Upper lobe of right lung (tissue), 1 donor: Measurements from ENCODE around the gene KRTAP22-1. TPM values are rescaled to one million over a fixed set of nuclear protein-coding genes. Genes with fewer than 3 reads are reported as not detected.

ENCODE experiments used
- ATAC-seq: fragments of 200-7000 bp; cut with Tn5 transposase; one replicate; pipeline ENCODE4 v1.9.1; 2020; ENCODE audit warnings: mild to moderate bottlenecking, moderate library complexity
- DNase-seq: peaks from one replicate; pipeline ENCODE4 v3.0.0-alpha.2; 2020
- H3K27ac ChIP-seq: fragments of 200-600 bp; one replicate; pipeline ENCODE4 v1.8.0; 2022
- H3K27me3 ChIP-seq: fragments of 200-600 bp; one replicate; pipeline ENCODE4 v1.8.0; 2022; ENCODE audit warnings: mild to moderate bottlenecking
- H3K36me3 ChIP-seq: fragments of 200-600 bp; one replicate; pipeline ENCODE4 v1.8.0; 2022
- H3K4me1 ChIP-seq: fragments of 200-600 bp; one replicate; pipeline ENCODE4 v1.8.0; 2022
- H3K4me3 ChIP-seq: fragments of 200-600 bp; one replicate; pipeline ENCODE4 v1.8.0; 2022; ENCODE audit warnings: mild to moderate bottlenecking
- H3K9me3 ChIP-seq: fragments of 200-600 bp; one replicate; pipeline ENCODE4 v1.8.0; 2022
- intact Hi-C: fragments of 100-400 bp; cut with DNase I; formaldehyde crosslinking; loops from one replicate; pipeline ENCODE4 v1.11.0; 2022
- total RNA-seq: library from RNA; stranded (reverse); fragmentation: NEBNext Ultra II Directional; extraction: Animal tissue kit (Norgen Biotek cat#: 25700); gene quantifications from one replicate; pipeline ENCODE4 v1.2.1, GENCODE V29; 2021
- TF ChIP-seq, protein P1 (sequence below): fragments of 200-600 bp; IDR thresholded peaks from one replicate; pipeline ENCODE4 v1.8.0; 2022; ENCODE audit warnings: antibody characterized with exemption
- donor health status: DM: no; HTN: yes; CAD: no; lungs with severe emphysema.

The KRTAP22-1 gene
- total RNA-seq, 1 donor from 2014 or later = not detected

- H3K9me3 ChIP-seq = no peaks in the 10 kb centered on the region
- intact Hi-C loops = no loop called here
- no peak overlapping the region for H3K4me3 ChIP-seq
- no peak overlapping the region for H3K27ac ChIP-seq
- no peaks in the 10 kb centered on the region for H3K36me3 ChIP-seq
- TF ChIP-seq, protein P1, sequence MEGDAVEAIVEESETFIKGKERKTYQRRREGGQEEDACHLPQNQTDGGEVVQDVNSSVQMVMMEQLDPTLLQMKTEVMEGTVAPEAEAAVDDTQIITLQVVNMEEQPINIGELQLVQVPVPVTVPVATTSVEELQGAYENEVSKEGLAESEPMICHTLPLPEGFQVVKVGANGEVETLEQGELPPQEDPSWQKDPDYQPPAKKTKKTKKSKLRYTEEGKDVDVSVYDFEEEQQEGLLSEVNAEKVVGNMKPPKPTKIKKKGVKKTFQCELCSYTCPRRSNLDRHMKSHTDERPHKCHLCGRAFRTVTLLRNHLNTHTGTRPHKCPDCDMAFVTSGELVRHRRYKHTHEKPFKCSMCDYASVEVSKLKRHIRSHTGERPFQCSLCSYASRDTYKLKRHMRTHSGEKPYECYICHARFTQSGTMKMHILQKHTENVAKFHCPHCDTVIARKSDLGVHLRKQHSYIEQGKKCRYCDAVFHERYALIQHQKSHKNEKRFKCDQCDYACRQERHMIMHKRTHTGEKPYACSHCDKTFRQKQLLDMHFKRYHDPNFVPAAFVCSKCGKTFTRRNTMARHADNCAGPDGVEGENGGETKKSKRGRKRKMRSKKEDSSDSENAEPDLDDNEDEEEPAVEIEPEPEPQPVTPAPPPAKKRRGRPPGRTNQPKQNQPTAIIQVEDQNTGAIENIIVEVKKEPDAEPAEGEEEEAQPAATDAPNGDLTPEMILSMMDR = no peak
- no peak for ATAC-seq
- no peaks in the 10 kb centered on the region for H3K4me1 ChIP-seq
- no peaks in the 10 kb centered on the region for H3K27me3 ChIP-seq
- DNase-seq = no peak
Measured at GRCh38 chr21:30582870-30583269, 18.0 kb upstream of the KRTAP22-1 start.

DNA sequence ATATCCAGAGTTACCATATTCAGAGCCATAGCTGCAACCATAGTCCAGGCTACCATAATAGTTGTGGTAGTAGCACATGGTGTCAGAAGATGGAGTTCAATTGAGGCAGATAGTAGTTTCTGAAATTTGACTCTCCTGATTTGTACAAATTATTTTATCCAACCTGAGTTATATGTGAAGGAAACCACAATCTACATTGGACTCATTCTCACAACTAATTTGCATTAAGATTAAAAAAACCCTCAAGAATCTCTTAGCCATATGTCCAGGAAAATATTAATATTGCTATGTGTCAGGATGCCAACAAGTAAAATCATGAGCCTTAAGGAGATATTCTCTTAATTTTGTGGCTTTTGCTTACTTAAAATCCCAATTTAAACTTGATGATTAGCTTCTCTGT, 10.6 kb upstream of the KRTAP22-1 start, which contains the start of gene KRTAP22-2:
TSS of gene KRTAP22-2 (minus strand) at position 101 of the 400 bp plus-strand sequence.
- no peak within 1 kb of the TSS for H3K4me3 ChIP-seq
- ATAC-seq (no peak), DNase-seq (no peak)
- H3K4me1 ChIP-seq = no peaks in the 10 kb centered on the region
- TF ChIP-seq, protein P1 = no peak
- H3K27me3 ChIP-seq = no peaks in the 10 kb centered on the region
- no peaks in the 10 kb centered on the region for H3K9me3 ChIP-seq
- H3K27ac ChIP-seq = no peak within 1 kb of the TSS
- intact Hi-C loops = no loop called here
- no peaks in the 10 kb centered on the region for H3K36me3 ChIP-seq

GRCh38 chr21:30592140-30592539, 8.7 kb upstream of the KRTAP22-1 start, which contains the start of gene KRTAP6-3:
Gene KRTAP6-3 (plus strand): TSS chr21:30592440. CDS start chr21:30592446, 6 bp downstream.
- H3K36me3 ChIP-seq = no peaks in the 10 kb centered on the region
- ATAC-seq (no peak), DNase-seq (no peak)
- H3K4me3 ChIP-seq = no peak within 1 kb of the TSS
- no peaks in the 10 kb centered on the region for H3K27me3 ChIP-seq
- no peaks in the 10 kb centered on the region for H3K4me1 ChIP-seq
- no peak within 1 kb of the TSS for H3K27ac ChIP-seq
- intact Hi-C loops = no loop called here
- no peaks in the 10 kb centered on the region for H3K9me3 ChIP-seq
- TF ChIP-seq, protein P1 = no peak

DNA sequence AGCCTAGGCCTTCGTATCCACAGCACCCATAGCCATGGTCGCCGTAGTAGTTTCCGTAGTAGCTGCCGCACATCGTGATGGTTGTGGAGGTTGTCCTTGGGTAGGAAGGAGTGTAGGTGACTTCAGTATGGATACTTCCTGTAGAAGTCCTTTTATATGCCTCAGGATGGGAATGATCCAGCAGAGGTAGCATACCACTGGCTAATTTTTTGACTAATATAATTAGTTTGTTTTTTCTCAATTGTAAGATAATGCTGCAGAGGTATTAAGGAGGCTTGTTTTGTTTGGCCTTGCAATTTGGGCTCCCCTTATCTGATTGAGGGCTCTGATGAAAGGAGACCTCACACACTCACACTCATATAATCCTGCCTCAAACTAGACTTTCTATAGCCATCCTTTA, 2.1 kb upstream of the KRTAP22-1 start, which contains the start of gene KRTAP6-2:
TSS of gene KRTAP6-2 (minus strand) at position 101 of the 400 bp plus-strand sequence. CDS start at position 73, 28 bp downstream.
- no peak within 1 kb of the TSS for H3K27ac ChIP-seq
- no peak within 1 kb of the TSS for H3K4me3 ChIP-seq
- TF ChIP-seq, protein P1 = no peak
- no peak for DNase-seq
- H3K9me3 ChIP-seq = no peaks in the 10 kb centered on the region
- H3K36me3 ChIP-seq = no peaks in the 10 kb centered on the region
- H3K4me1 ChIP-seq = no peaks in the 10 kb centered on the region
- no peak for ATAC-seq
- H3K27me3 ChIP-seq = no peaks in the 10 kb centered on the region
- intact Hi-C loops = no loop called here

DNA sequence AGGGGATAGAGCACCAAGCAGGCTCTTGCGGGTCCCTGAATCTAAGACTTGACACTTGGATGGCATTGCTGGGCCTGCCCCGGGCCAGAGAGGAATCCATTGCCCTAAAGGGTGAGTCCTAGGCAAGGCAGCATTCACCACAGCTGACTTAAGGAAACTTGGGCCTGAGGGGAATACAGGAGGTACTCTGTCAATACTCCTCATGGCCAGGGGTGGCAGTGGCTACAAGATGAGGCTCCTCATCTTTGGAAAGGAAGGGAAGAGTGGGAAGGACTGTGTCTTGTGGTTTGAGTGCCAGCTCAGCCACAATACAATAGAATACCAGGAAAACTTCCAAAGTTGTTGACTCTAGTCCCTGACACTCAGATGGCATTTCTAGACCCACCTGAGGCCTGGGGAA, 5.1 kb downstream of the KRTAP22-1 start:
- TF ChIP-seq, protein P1 = no peak
- Histone ChIP-seq H3K9me3 (no peaks in the 10 kb centered on the region), H3K27ac (no peak overlapping the region), H3K4me1 (no peaks in the 10 kb centered on the region), H3K4me3 (no peak overlapping the region), H3K36me3 (no peaks in the 10 kb centered on the region), H3K27me3 (no peaks in the 10 kb centered on the region)
- ATAC-seq (no peak), DNase-seq (no peak)
- intact Hi-C loops = no loop called here

GRCh38 chr21:30612132-30612531, 11.2 kb downstream of the KRTAP22-1 start:
- Histone ChIP-seq H3K27me3 (no peaks in the 10 kb centered on the region), H3K9me3 (no peaks in the 10 kb centered on the region), H3K36me3 (no peaks in the 10 kb centered on the region), H3K4me3 (no peak overlapping the region), H3K27ac (no peak overlapping the region), H3K4me1 (no peaks in the 10 kb centered on the region)
- ATAC-seq (no peak), DNase-seq (no peak)
- TF ChIP-seq, protein P1 = no peak
- intact Hi-C loops = no loop called here
